ENCODE results near the gene INTU.
"Not testable (repeated sequence)": the region's sequence is repeated elsewhere in the genome, so short reads cannot be mapped to it uniquely, and the experiment has no call there.

The INTU gene

DNA sequence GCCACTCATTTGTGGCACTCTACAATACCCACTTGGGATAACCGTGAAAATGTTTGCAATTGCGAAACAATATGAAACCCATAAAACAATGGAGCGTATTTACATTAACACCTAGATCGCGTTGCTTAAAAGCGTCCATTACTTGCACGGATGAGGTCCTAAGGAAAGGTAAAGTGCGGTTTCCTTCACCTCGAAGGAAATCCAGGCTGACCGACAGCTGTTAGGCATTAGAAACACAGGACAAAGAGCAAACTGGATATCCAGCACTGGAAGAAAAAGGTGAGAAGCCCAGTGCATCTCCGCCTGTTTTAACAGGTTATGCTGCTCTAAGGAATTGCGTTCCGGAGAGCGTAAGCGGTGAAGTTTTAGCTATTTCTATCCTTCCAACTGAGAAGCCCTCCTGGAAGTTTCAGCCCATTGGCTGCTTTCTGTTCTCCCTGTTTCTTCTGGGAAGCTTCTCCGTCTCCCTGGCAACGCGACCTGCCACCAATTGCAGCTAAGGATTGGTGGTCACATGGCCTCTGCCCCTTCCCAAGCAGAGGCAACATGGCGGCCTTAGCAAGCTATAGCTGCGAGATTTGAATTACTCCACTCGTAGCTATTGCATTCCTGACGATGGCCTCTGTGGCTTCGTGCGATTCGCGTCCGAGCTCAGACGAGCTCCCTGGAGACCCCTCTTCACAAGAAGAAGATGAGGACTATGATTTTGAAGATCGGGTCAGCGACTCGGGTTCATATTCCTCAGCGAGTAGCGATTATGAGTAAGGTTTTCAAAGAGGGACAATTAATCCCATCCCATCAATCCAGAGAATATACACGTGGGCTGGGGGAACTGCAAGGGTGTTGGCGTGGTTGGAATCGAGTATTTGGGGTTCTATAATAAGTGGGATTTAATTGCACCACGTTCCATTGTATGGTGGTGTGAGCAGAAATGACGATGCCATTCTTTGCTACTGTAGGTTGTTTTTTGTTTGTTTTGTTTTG, at the start of gene INTU:
INTU (plus strand) TSS at position 538 of the 984 bp plus-strand sequence; CDS start at position 616, 78 bp downstream.
- no peak for DNase-seq

DNA sequence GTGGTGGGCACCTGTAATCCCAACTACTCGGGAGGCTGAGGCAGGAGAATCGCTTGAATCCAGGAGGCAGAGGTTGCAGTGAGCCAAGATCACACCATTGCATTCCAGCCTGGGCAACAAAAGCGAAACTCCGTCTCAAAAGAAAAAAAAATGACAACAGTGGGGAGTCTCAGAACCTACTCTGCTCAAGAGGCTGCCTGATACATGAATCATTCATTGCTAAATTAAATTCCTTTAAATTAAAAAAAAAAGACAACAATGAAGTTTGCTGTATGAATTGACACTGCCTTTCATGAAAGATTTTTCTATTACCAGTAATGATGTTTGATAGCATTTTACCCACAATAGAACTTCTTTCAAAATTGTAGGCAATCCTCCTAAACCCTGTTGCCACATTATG, 46.3 kb upstream of the INTU start:
- DNase-seq: not testable (repeated sequence)

DNA sequence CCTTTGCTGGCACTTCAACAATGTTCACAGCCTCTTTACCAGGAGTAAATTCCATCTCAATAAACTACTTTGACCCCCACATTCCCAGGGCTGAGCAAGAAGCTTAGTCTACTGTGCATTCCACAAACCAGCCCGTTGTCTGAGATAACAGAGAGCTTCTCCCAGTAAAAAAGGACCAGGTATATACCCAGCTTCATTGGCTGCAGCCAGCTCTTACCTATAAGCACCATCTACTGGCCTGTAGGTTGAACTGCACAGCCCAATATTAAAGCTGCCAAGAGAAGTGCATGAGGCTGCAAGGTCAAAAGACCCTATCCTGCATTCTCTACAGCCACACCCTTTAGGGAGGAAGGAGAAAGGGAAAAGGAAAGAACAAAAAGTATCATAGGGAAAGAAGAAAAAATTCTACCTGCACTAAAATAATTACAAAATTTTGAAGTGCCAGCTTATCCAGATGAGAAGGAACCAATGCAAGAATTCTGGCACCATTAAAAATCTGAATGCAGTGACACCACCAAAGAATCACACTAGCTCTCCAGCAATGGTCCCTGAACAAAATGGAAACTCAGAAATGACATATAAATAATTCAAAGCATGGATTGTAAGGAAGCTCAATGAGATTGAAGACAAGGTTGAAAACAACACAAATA, 45.7 kb upstream of the INTU start:
- no peak for DNase-seq

DNA sequence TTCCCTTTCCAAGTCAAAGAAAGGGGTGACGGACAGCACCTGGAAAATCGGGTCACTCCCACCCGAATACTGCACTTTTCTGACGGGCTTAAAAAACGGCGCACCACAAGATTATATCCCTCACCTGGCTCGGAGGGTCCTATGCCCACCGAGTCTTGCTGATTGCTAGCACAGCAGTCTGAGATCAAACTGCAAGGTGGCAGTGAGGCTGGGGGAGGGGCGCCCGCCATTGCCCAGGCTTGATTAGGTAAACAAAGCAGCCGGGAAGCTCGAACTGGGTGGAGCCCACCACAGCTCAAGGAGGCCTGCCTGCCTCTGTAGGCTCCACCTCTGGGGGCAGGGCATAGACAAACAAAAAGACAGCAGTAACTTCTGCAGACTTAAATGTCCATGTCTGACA, 43.6 kb upstream of the INTU start:
- not testable (repeated sequence) for DNase-seq

DNA sequence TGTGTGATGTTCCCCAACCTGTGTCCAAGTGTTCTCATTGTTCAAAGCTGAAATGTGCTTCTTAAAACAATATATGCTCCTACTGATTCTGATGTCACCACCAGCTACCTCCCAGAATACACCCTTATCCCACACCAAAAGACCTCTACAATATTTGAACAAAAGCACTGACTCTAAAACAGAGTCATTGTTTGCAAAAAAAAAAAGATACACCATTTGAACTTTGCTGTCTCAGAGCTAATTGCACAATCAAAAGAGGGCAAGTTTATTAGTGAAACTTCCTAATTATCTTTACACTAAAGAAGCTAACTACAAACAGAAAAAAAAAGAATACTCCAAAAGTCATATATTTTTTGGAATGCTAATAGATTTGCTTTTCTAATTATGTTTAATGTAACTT, 34.1 kb upstream of the INTU start:
- no peak for DNase-seq

DNA sequence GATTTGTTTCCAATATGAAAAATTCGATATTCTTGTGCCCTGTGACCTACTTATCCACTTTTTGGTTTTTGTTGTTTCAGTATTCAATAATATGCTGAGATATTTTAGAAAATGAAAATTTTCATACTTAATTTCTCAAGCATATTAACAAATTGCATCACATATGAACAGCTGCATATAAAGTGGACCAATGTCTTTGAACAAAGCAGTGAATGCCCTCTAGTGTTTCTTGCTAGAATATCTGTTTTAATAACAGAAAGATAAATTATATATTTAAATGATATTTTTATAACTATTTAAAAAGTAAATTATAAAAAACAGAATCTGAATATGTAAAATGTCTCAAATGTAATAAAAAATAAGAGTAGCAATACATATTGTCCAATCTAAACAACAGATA, 31.7 kb upstream of the INTU start:
- no peak for DNase-seq

DNA sequence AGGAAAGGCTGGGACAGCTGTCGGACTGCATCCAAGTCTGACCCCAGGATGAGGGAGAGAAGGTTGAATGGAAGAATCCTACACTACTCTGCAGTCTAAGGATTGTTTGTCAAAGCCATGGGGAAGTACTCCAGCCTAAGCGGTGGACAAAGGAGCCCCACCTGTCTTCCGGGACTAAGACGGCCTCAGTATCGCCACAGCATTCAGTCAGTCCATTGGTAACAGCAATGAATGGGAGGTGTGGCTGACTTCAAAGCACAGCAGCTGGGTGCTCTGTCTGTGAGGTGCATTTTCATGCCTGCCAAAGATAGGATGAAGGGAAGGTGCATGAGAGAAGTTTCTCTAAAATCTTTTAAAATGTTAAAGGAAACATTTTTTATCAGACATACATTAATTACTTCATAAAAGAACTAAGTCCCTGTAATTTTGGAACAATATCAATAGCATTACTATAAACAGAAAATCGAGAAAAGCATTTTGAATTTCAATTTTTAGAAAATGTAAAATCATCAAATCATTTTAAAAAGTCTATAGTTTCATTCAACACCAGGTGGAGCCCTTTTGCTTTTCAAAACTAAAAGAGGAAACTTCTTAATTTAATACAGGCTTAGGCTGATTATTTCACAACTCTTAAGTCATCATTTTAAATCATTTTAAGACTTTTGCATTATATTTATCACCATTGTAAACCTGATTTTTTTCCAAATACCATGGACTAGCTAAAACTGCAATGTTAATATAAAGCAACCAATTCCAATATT, 27.6 kb upstream of the INTU start:
- DNase-seq: no peak

DNA sequence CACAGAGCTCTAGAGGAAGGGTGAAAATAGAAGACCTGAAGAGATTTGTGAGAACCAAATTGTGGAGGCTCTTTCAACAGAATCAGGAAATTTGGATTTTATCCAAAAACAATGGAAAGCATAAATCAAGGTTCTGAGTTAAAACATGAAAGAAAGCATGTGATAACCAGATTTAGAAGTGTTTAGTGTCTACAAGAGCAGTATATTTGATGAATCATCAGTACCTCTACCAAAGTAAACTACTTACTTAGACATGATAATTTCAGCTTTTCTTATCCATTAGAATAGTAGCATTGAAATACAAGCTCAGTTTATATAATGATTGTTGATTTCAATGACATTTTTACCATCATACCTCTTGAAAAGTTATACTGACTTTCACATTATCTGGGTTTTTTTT, 25.9 kb upstream of the INTU start:
- DNase-seq: no peak

DNA sequence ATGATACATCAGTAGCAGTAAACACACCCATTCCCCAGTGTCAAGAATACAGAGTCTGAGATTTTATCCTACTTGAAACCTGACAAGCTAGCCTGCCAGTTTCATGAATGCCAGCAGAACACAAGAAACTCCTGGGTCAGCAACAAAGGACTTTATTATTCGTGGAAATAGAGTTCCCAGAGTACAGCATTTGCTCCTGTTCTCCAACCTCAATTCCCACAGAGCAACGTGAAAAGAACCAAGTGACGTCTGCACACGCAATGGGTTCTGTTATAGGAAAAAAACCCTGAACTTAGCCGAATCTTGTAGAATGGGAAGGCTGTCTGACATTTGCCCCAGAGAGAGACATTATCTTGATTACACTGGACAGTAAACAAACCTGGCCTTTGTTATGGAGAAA, 23.3 kb upstream of the INTU start:
- no peak for DNase-seq

DNA sequence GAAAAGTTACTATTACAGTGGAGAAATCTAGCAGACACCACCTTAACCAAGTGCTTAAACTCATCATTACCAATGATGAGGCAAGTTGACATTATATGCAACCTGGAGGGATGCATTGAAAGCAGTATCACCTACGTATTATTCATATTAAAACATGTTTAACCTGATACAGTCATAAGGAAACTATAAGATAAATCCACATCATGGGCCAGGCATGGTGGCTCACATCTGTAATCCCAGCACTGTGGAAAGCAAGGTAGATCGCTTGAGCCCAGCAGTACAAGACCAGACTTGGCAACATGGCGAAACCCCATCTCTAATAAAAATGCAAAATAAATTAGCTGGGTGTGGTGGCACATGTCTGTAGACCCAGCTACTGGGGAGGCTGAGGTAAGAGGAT, 22.3 kb upstream of the INTU start:
- no peak for DNase-seq

DNA sequence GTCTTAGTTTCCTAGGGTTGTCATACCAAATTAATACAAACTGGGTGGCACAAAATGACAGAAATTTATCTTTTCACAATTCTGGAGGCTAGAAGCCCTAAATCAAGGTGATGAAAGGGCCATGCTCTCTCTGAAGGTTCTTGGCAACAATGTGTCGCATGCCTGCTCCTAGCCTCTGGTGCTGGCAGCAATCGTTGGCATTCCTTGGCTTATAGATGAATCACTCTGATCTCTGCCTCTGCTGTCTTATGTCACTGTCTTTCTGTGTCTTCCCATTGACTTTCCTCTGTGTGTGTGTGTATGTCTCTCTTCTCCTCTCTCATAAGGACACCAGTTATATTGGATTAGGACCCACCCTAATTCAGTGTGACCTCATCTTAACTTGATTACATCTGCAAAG, 15.9 kb upstream of the INTU start:
- DNase-seq: no peak

DNA sequence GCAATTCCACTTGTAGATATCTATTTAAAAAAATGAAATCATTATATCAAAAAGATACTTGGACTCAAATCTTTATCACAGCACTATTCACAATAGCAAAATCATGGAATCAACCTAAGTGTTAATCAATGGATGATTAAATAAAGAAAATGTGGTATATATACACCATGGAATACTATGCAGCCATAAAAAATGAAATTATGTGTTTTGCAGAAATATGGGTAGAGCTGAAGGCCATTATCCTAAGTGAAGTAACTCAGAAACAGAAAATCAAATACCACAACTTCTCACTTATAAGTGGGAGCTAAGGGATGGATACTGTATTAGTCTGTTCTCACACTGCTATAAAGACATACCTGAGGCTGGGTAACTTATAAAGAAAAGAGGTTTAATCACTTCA, 14.3 kb upstream of the INTU start:
- no peak for DNase-seq

DNA sequence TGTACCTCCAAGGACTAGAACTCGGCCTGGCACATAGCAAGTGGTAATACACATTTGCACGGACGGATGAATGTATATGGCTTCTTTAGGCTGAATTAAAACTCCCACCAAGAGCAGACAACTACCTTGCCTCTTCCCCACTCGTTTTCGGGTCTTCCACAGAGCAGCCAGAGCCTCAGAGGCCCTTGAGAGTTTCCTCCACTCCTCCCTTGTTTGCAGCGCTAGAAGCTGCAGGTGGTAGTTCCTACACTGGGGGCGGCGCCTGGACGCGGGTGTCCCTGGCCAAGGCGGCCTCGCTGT, 10.2 kb upstream of the INTU start:
- DNase-seq: no peak

DNA sequence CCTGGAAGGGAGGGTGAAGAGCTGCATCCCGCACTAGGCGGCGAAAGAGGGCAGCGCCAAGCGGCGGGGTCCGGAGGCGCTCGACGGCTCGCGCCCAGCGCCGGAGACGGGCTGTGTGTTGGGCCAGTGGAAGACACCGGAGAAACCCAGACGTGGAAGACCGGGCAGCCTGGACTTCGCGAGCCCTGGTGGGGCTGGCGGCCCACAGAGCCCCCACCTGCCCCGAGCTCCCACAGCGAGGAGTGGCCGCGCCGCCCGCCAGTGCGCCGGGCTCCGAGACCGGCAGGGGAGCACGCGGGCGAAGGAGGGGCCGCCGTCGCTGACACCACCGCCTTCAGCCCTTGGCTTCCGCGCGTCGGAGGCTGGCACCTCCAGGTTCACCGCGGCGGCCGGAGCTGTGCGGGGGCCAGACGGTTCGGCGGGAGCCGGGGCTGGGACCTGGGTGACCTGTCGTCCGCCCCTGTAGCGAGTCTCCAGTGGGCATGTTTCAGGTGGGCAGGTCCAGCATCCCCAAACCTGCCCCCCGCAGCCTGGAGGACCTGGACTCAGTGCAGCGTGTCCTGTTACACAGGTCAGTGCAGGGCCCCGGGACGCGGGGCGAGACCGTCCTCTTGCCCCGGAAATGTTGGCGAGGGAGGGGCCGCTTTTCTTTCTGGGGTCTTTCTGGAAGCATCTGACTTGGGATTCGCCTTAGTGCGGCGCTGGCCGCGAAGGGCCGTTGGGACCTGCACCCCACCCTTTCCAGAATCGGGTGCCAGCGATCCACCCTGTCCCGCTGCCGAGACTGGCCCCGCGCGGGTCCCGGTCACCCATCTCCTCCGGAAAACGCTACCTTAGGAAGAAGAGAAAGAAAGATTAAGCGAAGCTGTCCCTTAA, 9.6 kb upstream of the INTU start:
- no peak for DNase-seq

DNA sequence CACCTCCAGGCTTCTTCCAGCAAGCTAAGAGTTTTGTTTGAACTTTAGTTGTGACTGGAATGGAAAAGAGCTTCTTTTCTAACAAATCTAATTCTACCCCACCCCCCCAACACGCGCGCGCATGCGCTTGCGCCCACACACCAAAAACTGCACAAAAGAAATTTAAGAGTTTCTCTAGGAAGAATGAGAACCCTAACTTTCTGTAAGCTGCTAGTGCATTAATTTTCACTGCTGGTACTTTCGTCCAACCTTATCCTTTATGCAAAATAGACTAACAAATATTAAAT, 9.0 kb upstream of the INTU start:
- DNase-seq: no peak

DNA sequence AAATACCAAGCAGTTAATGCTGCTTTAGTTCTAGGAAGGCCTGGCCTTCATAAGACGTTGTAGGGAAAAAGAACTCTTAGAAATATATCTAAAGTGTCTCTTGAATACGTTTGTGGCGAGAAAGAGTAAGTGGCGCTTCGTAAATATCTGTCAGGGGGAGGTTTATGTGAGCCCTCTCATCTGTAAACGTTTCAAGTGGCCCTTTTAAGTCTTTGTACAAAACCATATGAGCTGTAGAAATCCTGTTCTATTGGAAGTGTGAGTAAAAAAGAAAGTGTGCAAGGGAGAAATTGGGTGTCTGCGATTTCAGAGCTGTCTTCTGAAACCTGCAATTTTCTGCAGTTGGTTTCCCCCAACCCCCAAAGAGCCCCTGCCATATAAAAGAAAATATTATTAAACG, 8.6 kb upstream of the INTU start:
- DNase-seq: no peak

DNA sequence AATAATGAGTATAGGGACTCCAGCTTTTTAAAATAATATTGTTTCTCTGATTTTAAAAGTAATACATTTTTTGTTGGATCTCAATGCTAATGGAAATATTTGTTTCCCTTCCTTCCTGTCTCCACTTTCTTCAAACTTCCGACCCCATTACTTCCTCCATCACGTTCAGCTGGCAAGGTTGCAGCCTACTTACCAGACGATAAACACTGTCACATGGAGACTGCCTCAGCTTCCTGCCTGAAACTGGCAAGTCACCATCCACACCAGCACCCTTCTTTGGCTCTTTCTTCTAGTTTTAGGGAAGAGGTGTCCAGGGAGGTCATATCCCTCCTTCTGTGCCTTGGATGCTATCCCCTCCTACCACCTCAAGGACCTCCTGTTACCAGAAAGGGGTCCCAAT, 3.4 kb upstream of the INTU start:
- DNase-seq: no peak

DNA sequence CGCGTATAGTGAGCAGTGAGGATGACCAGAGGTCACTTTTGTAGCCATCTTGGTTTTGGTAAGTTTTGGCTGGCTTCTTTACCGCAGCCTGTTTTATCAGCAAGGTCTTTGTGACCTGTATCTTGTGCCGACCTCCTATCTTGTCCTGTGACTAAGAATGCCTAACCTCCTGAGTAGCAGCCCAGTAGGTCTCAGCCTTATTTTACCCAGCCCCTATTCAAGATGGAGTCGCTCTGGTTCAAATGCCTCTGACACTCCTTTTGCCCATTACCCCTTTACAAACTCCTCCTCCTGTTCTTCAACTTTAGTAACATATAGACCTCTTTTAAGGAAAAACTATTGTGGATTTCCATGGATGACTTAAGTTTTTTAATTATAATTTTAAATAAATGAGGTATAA, 2.6 kb upstream of the INTU start:
- no peak for DNase-seq

DNA sequence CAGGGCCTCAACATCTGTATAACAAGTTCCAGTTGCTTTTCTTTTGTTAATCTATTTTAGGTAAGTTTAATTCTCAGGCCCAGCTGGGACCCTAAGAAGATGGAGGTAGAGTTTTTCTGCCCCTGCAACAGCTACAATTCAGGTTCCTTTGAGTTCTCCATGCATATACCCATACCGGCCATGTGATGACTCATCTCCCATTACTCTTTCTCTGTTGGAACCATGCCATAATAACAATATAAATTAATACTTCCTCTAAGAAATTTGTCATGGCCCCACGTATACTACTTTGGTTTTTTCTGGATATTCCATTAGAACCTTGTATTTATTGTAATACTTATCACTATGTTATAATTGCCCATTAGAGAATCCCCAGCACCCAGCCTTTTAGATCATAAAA, 1.3 kb upstream of the INTU start:
- no peak for DNase-seq

DNA sequence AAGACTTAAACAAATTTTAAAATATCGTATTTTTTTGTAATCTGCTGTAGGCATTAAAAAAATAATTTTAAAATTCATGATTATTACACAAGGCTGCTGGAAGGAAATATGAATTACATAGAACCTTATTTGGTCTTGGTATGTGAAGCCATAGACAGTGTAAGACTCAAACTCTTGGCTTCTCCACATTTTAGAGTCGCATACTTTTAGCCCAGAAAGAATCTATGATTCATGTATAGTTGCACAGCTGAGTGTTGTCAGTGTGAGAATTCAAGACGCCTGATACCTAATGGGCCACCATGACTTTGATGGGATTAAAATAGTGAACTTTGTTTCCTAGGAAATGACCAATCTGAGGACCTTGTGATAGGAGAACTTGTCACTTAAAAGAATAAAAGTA, 1.4 kb downstream of the INTU start:
- no peak for DNase-seq

DNA sequence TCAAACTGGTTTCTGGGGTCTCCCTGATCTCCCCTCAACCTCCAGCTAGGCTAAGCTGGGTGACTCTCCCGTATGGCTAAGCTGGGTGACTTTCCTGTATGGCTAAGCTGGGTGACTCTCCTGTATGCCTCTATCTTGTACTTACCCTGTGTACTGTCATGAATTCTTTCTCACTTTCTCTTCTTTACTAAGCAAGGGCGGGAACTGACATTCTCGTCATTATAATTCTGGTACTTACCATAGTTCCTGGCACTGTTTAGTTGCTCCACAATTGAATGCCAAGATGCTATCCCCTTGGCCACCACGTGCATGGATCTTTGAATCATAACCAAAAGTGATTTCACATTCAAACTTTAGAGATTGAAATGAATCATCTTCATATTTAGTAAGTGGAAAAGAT, 8.8 kb downstream of the INTU start:
- DNase-seq: no peak

DNA sequence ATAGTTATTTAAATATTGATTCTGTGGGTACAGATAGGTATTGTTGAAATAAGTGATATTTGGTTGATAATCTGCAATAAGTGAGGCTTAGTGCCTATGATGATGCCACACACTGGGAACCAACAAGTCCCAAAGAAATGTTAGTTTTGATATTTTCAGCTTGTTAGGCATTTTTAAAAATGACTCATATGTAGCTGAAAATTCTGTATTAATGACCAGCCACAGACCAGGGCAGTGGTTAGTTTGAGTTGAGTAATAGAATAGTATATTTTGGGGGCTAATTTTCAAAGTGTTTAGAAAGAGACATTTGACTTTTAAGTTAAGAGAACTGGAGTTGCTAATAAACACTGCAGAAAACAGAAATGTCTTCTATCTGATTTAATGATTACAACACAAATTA, 9.4 kb downstream of the INTU start:
- no peak for DNase-seq

DNA sequence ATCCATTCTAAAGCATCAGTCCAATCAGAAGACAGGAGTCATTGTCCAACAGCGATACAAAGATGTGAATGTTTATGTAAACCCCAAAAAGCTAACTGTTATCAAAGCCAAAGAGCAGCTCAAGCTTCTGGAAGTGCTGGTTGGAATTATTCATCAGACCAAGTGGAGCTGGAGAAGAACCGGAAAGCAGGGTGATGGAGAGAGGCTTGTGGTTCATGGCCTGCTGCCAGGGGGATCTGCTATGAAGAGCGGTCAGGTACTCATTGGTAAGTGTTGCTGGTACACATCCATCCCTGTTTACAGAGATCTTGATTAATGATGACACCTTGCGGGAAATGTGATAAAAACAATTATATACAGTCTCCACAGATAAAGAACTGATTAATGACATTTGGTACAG, 11.0 kb downstream of the INTU start:
- no peak for DNase-seq
